ENCODE results near the gene OBP2A. TPM values are rescaled to one million over a fixed set of nuclear protein-coding genes. Genes with fewer than 3 reads are reported as not detected.

Gene OBP2A
- total and polyA plus RNA-seq, 2 donors (not counting 1 experiment from before 2014, with no cell fraction given) = not detected

DNA sequence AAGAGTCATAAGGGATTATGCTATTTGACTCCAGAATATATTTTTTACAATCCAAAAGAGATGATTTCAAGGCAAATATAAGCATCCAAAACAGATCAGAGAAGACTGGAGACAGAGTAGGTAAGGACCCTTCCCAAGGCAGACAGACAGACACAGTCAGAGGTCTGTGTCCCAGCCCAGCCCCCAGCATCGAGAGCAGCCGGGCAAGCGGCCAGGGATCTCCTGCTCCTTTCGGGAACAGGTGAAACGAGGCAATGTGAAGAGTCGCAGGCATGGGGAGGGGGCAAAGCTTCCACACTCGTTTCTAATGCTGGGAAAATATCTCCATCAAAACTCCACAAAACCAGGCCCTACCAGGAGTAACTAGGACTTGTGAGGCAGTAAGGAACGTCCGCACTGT is 21.4 kb downstream of the OBP2A start:
- CTCF ChIA-PET = no interaction called here
- 80% methylated on average over 1 of the region's 9 CpGs for WGBS (ENCODE audit: insufficient coverage)
- DNase-seq (no peak), ATAC-seq (ENCODE audit: low read depth) (no peak)
- Mint-ChIP-seq H3K4me3 (no peak overlapping the region), H3K9me3 (ENCODE audit: insufficient read depth) (peaks cover 4% of the 10 kb centered on the region), H3K27ac (no peak overlapping the region), H3K27me3 (peaks cover 5% of the 10 kb centered on the region), H3K4me1 (no peaks in the 10 kb centered on the region)
- Histone ChIP-seq H3K9me3 (ENCODE audit: control extremely low read depth in 1 of 3, control insufficient read depth in 2 of 3, insufficient read depth in 1 of 3, low read length in 2 of 3) (peaks cover 0 to 2% (median 0%) of the 10 kb centered on the region in 3 donors), H2AFZ (ENCODE audit: insufficient read depth, low read depth, low read length, poor library complexity, severe bottlenecking) (no peak overlapping the region), H3K4me3 (ENCODE audit: control extremely low read depth in 1 of 5, extremely low read depth in 1 of 5, insufficient read depth in 1 of 5, low read depth in 2 of 5, low read length in 4 of 5) (no peak overlapping the region), H3K4me2 (replicated peaks; ENCODE audit: low read depth, low read length, poor library complexity, severe bottlenecking) (no peak overlapping the region), H3K9ac (ENCODE audit: low read length) (no peak overlapping the region), H3K27me3 (replicated peaks in 1 of 4; ENCODE audit: control extremely low read depth in 1 of 4, control insufficient read depth in 3 of 4, insufficient read depth in 4 of 4, low read length in 3 of 4) (peaks cover 0 to 2% (median 0%) of the 10 kb centered on the region in 4 experiments), H3K79me2 (ENCODE audit: control insufficient read depth, insufficient read depth, low read length) (no peaks in the 10 kb centered on the region), H3K36me3 (replicated peaks in 1 of 2; ENCODE audit: control extremely low read depth in 1 of 2, control insufficient read depth in 1 of 2, extremely low read depth in 1 of 2, insufficient read depth in 2 of 2, low read length in 1 of 2) (no peaks in the 10 kb centered on the region), H4K20me1 (ENCODE audit: control insufficient read depth, insufficient read depth, low read length, poor library complexity, severe bottlenecking) (no peaks in the 10 kb centered on the region), H3K4me1 (ENCODE audit: control insufficient read depth in 2 of 2, insufficient read depth in 2 of 2, low read length in 2 of 2) (no peaks in the 10 kb centered on the region), H3K27ac (ENCODE audit: low read length in 2 of 2) (no peak overlapping the region)
- POLR2A ChIA-PET = no interaction called here
- TF ChIP-seq EZH2 (IDR thresholded peaks at IDR 0.05; ENCODE audit: borderline replicate concordance, insufficient read depth, low read depth, low read length, poor library complexity, severe bottlenecking) = no peak
- TF ChIP-seq, protein P1, sequence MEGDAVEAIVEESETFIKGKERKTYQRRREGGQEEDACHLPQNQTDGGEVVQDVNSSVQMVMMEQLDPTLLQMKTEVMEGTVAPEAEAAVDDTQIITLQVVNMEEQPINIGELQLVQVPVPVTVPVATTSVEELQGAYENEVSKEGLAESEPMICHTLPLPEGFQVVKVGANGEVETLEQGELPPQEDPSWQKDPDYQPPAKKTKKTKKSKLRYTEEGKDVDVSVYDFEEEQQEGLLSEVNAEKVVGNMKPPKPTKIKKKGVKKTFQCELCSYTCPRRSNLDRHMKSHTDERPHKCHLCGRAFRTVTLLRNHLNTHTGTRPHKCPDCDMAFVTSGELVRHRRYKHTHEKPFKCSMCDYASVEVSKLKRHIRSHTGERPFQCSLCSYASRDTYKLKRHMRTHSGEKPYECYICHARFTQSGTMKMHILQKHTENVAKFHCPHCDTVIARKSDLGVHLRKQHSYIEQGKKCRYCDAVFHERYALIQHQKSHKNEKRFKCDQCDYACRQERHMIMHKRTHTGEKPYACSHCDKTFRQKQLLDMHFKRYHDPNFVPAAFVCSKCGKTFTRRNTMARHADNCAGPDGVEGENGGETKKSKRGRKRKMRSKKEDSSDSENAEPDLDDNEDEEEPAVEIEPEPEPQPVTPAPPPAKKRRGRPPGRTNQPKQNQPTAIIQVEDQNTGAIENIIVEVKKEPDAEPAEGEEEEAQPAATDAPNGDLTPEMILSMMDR (IDR thresholded peaks at IDR 0.05) = no peak
- intact Hi-C loops (cut with micrococcal nuclease) = no loop called here

DNA sequence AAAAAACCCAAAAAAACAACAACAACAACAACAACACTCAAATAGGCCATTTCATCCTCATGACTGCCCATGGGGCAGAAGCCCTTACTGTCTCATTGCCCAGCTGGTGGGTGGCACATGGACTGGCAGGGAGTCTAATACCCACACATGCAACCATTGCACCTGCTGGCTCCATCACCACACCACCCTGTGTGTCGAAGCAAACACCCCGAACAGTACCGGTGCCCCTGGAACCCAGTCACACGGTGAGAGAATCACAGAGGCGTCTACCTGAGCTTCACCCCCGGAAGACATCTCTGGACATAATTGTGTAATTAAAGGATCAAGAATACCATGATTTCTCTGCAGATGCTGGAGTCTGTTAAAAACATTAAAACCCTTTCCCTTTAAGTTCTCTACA is 22.1 kb downstream of the OBP2A start:
- Histone ChIP-seq H3K36me3 (replicated peaks in 1 of 2; ENCODE audit: control extremely low read depth in 1 of 2, control insufficient read depth in 1 of 2, extremely low read depth in 1 of 2, insufficient read depth in 2 of 2, low read length in 1 of 2) (no peaks in the 10 kb centered on the region), H3K79me2 (ENCODE audit: control insufficient read depth, insufficient read depth, low read length) (no peaks in the 10 kb centered on the region), H3K27me3 (replicated peaks in 1 of 4; ENCODE audit: control extremely low read depth in 1 of 4, control insufficient read depth in 3 of 4, insufficient read depth in 4 of 4, low read length in 3 of 4) (peaks cover 0 to 2% (median 0%) of the 10 kb centered on the region in 4 experiments), H3K27ac (ENCODE audit: low read length in 2 of 2) (no peak overlapping the region), H3K4me2 (replicated peaks; ENCODE audit: low read depth, low read length, poor library complexity, severe bottlenecking) (no peak overlapping the region), H3K4me3 (ENCODE audit: control extremely low read depth in 1 of 5, extremely low read depth in 1 of 5, insufficient read depth in 1 of 5, low read depth in 2 of 5, low read length in 4 of 5) (no peak overlapping the region), H2AFZ (ENCODE audit: insufficient read depth, low read depth, low read length, poor library complexity, severe bottlenecking) (no peak overlapping the region), H3K9me3 (ENCODE audit: control extremely low read depth in 1 of 3, control insufficient read depth in 2 of 3, insufficient read depth in 1 of 3, low read length in 2 of 3) (no peaks in the 10 kb centered on the region), H4K20me1 (ENCODE audit: control insufficient read depth, insufficient read depth, low read length, poor library complexity, severe bottlenecking) (no peaks in the 10 kb centered on the region), H3K9ac (ENCODE audit: low read length) (no peak overlapping the region), H3K4me1 (ENCODE audit: control insufficient read depth in 2 of 2, insufficient read depth in 2 of 2, low read length in 2 of 2) (no peaks in the 10 kb centered on the region)
- H3K27me3 Mint-ChIP-seq = peaks cover 5% of the 10 kb centered on the region
- H3K27ac Mint-ChIP-seq = no peak overlapping the region
- H3K9me3 Mint-ChIP-seq (ENCODE audit: insufficient read depth) = peaks cover 4% of the 10 kb centered on the region
- no peak for DNase-seq
- ChIA-PET CTCF (no interaction called here), POLR2A (no interaction called here)
- TF ChIP-seq, protein P1 (IDR thresholded peaks at IDR 0.05) = no peak
- no peak for TF ChIP-seq EZH2 (IDR thresholded peaks at IDR 0.05; ENCODE audit: borderline replicate concordance, insufficient read depth, low read depth, low read length, poor library complexity, severe bottlenecking)
- no peaks in the 10 kb centered on the region for H3K4me1 Mint-ChIP-seq
- no peak overlapping the region for H3K4me3 Mint-ChIP-seq
- ATAC-seq (ENCODE audit: low read depth) = no peak
- WGBS (ENCODE audit: insufficient coverage) = 98% methylated on average over 4 of the region's 6 CpGs
- intact Hi-C loops (cut with micrococcal nuclease) = no loop called here
